ENCODE data around the gene FNTB. TPM values are rescaled to one million over a fixed set of nuclear protein-coding genes. Genes with fewer than 3 reads are reported as not detected.

The FNTB gene
- total and polyA plus RNA-seq, 2 donors (not counting 1 experiment from before 2014, with no cell fraction given), result 6.6 to 10.2 TPM

DNA sequence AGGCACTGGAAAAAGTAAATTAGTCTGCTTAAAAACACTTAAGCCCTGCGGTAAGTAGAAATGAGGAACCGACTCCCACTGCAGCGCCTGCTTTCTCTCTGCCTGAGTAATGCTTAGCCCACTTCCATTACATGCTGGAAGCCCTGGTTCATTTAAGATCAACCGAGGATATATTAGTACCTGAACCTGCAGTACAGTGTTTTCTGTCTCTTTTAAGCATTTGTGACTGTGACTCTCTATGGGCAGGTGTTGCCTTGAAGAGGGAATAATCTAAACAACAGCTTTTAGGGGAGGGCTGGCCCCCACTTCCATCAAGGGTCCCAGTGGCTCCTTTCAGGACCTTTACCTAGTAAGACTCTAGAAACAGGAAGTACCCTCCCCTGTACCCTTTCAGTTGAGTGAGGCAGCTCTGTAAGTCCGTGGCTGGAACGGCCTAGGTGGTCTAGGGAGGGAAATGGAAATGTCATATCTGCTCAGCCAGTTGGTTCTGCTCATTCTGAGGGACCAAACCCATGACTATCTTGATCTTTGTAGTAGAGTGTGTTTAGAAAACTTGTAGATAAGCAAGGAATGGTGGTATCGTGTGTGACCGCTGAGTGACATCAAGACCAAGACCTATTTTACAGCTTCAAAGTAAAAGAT is 56.2 kb downstream of the FNTB start:
- Histone ChIP-seq H3K27ac (ENCODE audit: low read length in 2 of 2) (no peak overlapping the region), H2AFZ (ENCODE audit: insufficient read depth, low read depth, low read length, poor library complexity, severe bottlenecking) (no peak overlapping the region)

More for the DNA sequence above, 56.2 kb downstream of the FNTB start:
- ChIA-PET CTCF (interaction anchor here (0.6 kb wide), 1 partner anchor 9 kb away, joined by 3 read pairs; no protein-coding TSS in a partner anchor), POLR2A (no interaction called here)
- Histone ChIP-seq H3K4me3 (ENCODE audit: control extremely low read depth in 1 of 5, extremely low read depth in 1 of 5, insufficient read depth in 1 of 5, low read depth in 2 of 5, low read length in 4 of 5) (no peak overlapping the region), H3K4me1 (ENCODE audit: control insufficient read depth in 2 of 2, insufficient read depth in 2 of 2, low read length in 2 of 2) (peaks cover 10 to 12% of the 10 kb centered on the region in 2 donors), H3K79me2 (ENCODE audit: control insufficient read depth, insufficient read depth, low read length) (no peaks in the 10 kb centered on the region), H3K4me2 (replicated peaks; ENCODE audit: low read depth, low read length, poor library complexity, severe bottlenecking) (peak overlapping the region; percentile 14), H3K27me3 (replicated peaks in 1 of 4; ENCODE audit: control extremely low read depth in 1 of 4, control insufficient read depth in 3 of 4, insufficient read depth in 4 of 4, low read length in 3 of 4) (no peaks in the 10 kb centered on the region), H3K9ac (ENCODE audit: low read length) (no peak overlapping the region), H3K36me3 (replicated peaks in 1 of 2; ENCODE audit: control extremely low read depth in 1 of 2, control insufficient read depth in 1 of 2, extremely low read depth in 1 of 2, insufficient read depth in 2 of 2, low read length in 1 of 2) (peaks cover 0 to 14% of the 10 kb centered on the region in 2 experiments), H4K20me1 (ENCODE audit: control insufficient read depth, insufficient read depth, low read length, poor library complexity, severe bottlenecking) (no peaks in the 10 kb centered on the region), H3K9me3 (ENCODE audit: control extremely low read depth in 1 of 3, control insufficient read depth in 2 of 3, insufficient read depth in 1 of 3, low read length in 2 of 3) (no peaks in the 10 kb centered on the region)
- intact Hi-C loops (cut with micrococcal nuclease), result no loop called here
- H3K27me3 Mint-ChIP-seq, result no peaks in the 10 kb centered on the region
- H3K27ac Mint-ChIP-seq, result peak overlapping the region; percentile 70
- TF ChIP-seq EZH2 (IDR thresholded peaks at IDR 0.05; ENCODE audit: borderline replicate concordance, insufficient read depth, low read depth, low read length, poor library complexity, severe bottlenecking) (no peak), CTCF (IDR thresholded peaks at IDR 0.05) (no peak)
- H3K9me3 Mint-ChIP-seq (ENCODE audit: insufficient read depth), result no peaks in the 10 kb centered on the region
- ATAC-seq (ENCODE audit: low read depth) (peak; percentile 69), DNase-seq (peak; percentile 56)
- H3K4me3 Mint-ChIP-seq, result no peak overlapping the region
- 0% methylated on average over 3 of the region's 8 CpGs for WGBS (ENCODE audit: insufficient coverage)
- H3K4me1 Mint-ChIP-seq, result peaks cover 12% of the 10 kb centered on the region
